ENCODE measurements around the gene APLF.
"Not testable (repeated sequence)": the region's sequence is repeated elsewhere in the genome, so short reads cannot be mapped to it uniquely, and the experiment has no call there.

APLF gene

GRCh38 chr2:68568116-68568515 lies 100.7 kb downstream of the APLF start:
- H3K4me1 ChIP-seq (ENCODE audit: control insufficient read depth, insufficient read depth, low read length), result peaks cover 3% of the 10 kb centered on the region
- no peak overlapping the region for H3K4me2 ChIP-seq (ENCODE audit: low read length)
- H3K9me3 ChIP-seq (replicated peaks; ENCODE audit: low read length), result no peaks in the 10 kb centered on the region
- H3K27me3 ChIP-seq (ENCODE audit: control insufficient read depth, insufficient read depth, low read length), result no peaks in the 10 kb centered on the region
- H3K4me3 ChIP-seq (ENCODE audit: low read length), result no peak overlapping the region
- H3K36me3 ChIP-seq (ENCODE audit: insufficient read depth, low read length), result no peaks in the 10 kb centered on the region
- no peak overlapping the region for H3K9ac ChIP-seq (ENCODE audit: low read depth, low read length)

GRCh38 chr2:68569604-68570003 lies 102.2 kb downstream of the APLF start:
- H3K9me3 ChIP-seq (replicated peaks; ENCODE audit: low read length), result no peaks in the 10 kb centered on the region
- H3K27me3 ChIP-seq (ENCODE audit: control insufficient read depth, insufficient read depth, low read length), result no peaks in the 10 kb centered on the region
- H3K36me3 ChIP-seq (ENCODE audit: insufficient read depth, low read length), result no peaks in the 10 kb centered on the region
- H3K9ac ChIP-seq (ENCODE audit: low read depth, low read length), result no peak overlapping the region
- H3K4me2 ChIP-seq (ENCODE audit: low read length), result no peak overlapping the region
- peaks cover 3% of the 10 kb centered on the region for H3K4me1 ChIP-seq (ENCODE audit: control insufficient read depth, insufficient read depth, low read length)
- no peak overlapping the region for H3K4me3 ChIP-seq (ENCODE audit: low read length)

GRCh38 chr2:68570434-68570833 lies 103.0 kb downstream of the APLF start:
- not testable (repeated sequence) for H3K36me3 ChIP-seq (ENCODE audit: insufficient read depth, low read length); H3K4me3 ChIP-seq (ENCODE audit: low read length); H3K4me1 ChIP-seq (ENCODE audit: control insufficient read depth, insufficient read depth, low read length); H3K27me3 ChIP-seq (ENCODE audit: control insufficient read depth, insufficient read depth, low read length); H3K9me3 ChIP-seq (replicated peaks; ENCODE audit: low read length); H3K4me2 ChIP-seq (ENCODE audit: low read length); H3K9ac ChIP-seq (ENCODE audit: low read depth, low read length)

GRCh38 chr2:68574202-68574791 lies 106.9 kb downstream of the APLF start:
- H3K4me1 ChIP-seq (ENCODE audit: control insufficient read depth, insufficient read depth, low read length), result no peaks in the 10 kb centered on the region
- no peaks in the 10 kb centered on the region for H3K9me3 ChIP-seq (replicated peaks; ENCODE audit: low read length)
- no peak overlapping the region for H3K9ac ChIP-seq (ENCODE audit: low read depth, low read length)
- H3K4me2 ChIP-seq (ENCODE audit: low read length), result no peak overlapping the region
- no peak overlapping the region for H3K4me3 ChIP-seq (ENCODE audit: low read length)
- H3K27me3 ChIP-seq (ENCODE audit: control insufficient read depth, insufficient read depth, low read length), result no peaks in the 10 kb centered on the region
- no peaks in the 10 kb centered on the region for H3K36me3 ChIP-seq (ENCODE audit: insufficient read depth, low read length)

GRCh38 chr2:68577183-68577582 lies 109.8 kb downstream of the APLF start:
- no peaks in the 10 kb centered on the region for H3K36me3 ChIP-seq (ENCODE audit: insufficient read depth, low read length)
- no peaks in the 10 kb centered on the region for H3K27me3 ChIP-seq (ENCODE audit: control insufficient read depth, insufficient read depth, low read length)
- no peak overlapping the region for H3K4me3 ChIP-seq (ENCODE audit: low read length)
- no peak overlapping the region for H3K9ac ChIP-seq (ENCODE audit: low read depth, low read length)
- no peak overlapping the region for H3K4me2 ChIP-seq (ENCODE audit: low read length)
- no peaks in the 10 kb centered on the region for H3K9me3 ChIP-seq (replicated peaks; ENCODE audit: low read length)
- H3K4me1 ChIP-seq (ENCODE audit: control insufficient read depth, insufficient read depth, low read length), result no peaks in the 10 kb centered on the region

- H3K9me3 ChIP-seq (replicated peaks; ENCODE audit: low read length), result no peaks in the 10 kb centered on the region
- no peak overlapping the region for H3K4me2 ChIP-seq (ENCODE audit: low read length)
- H3K27me3 ChIP-seq (ENCODE audit: control insufficient read depth, insufficient read depth, low read length), result no peaks in the 10 kb centered on the region
Observed at GRCh38 chr2:68579689-68580088, 112.3 kb downstream of the APLF start.

GRCh38 chr2:68588589-68588988 lies 121.2 kb downstream of the APLF start:
- Histone ChIP-seq H3K4me2 (ENCODE audit: low read length) (no peak overlapping the region), H3K4me1 (ENCODE audit: control insufficient read depth, insufficient read depth, low read length) (no peaks in the 10 kb centered on the region), H3K4me3 (ENCODE audit: low read length) (no peak overlapping the region), H3K27me3 (ENCODE audit: control insufficient read depth, insufficient read depth, low read length) (no peaks in the 10 kb centered on the region), H3K9ac (ENCODE audit: low read depth, low read length) (no peak overlapping the region), H3K36me3 (ENCODE audit: insufficient read depth, low read length) (no peaks in the 10 kb centered on the region), H3K9me3 (replicated peaks; ENCODE audit: low read length) (no peaks in the 10 kb centered on the region)

More at GRCh38 chr2:68579689-68580088, 112.3 kb downstream of the APLF start:
- Histone ChIP-seq H3K4me1 (ENCODE audit: control insufficient read depth, insufficient read depth, low read length) (no peaks in the 10 kb centered on the region), H3K4me3 (ENCODE audit: low read length) (no peak overlapping the region), H3K9ac (ENCODE audit: low read depth, low read length) (no peak overlapping the region), H3K36me3 (ENCODE audit: insufficient read depth, low read length) (no peaks in the 10 kb centered on the region)

GRCh38 chr2:68589963-68590362 lies 122.6 kb downstream of the APLF start:
- Histone ChIP-seq H3K27me3 (ENCODE audit: control insufficient read depth, insufficient read depth, low read length) (no peaks in the 10 kb centered on the region), H3K36me3 (ENCODE audit: insufficient read depth, low read length) (no peaks in the 10 kb centered on the region), H3K4me3 (ENCODE audit: low read length) (no peak overlapping the region), H3K9me3 (replicated peaks; ENCODE audit: low read length) (no peaks in the 10 kb centered on the region), H3K9ac (ENCODE audit: low read depth, low read length) (no peak overlapping the region), H3K4me1 (ENCODE audit: control insufficient read depth, insufficient read depth, low read length) (no peaks in the 10 kb centered on the region), H3K4me2 (ENCODE audit: low read length) (no peak overlapping the region)

GRCh38 chr2:68590702-68591101 lies 123.3 kb downstream of the APLF start:
- no peak overlapping the region for H3K9ac ChIP-seq (ENCODE audit: low read depth, low read length)
- H3K4me2 ChIP-seq (ENCODE audit: low read length), result no peak overlapping the region
- no peaks in the 10 kb centered on the region for H3K27me3 ChIP-seq (ENCODE audit: control insufficient read depth, insufficient read depth, low read length)
- no peaks in the 10 kb centered on the region for H3K9me3 ChIP-seq (replicated peaks; ENCODE audit: low read length)
- H3K4me3 ChIP-seq (ENCODE audit: low read length), result no peak overlapping the region
- H3K36me3 ChIP-seq (ENCODE audit: insufficient read depth, low read length), result no peaks in the 10 kb centered on the region
- no peaks in the 10 kb centered on the region for H3K4me1 ChIP-seq (ENCODE audit: control insufficient read depth, insufficient read depth, low read length)

- no peaks in the 10 kb centered on the region for H3K4me1 ChIP-seq (ENCODE audit: control insufficient read depth, insufficient read depth, low read length)
- H3K9ac ChIP-seq (ENCODE audit: low read depth, low read length), result no peak overlapping the region
- no peaks in the 10 kb centered on the region for H3K27me3 ChIP-seq (ENCODE audit: control insufficient read depth, insufficient read depth, low read length)
- H3K9me3 ChIP-seq (replicated peaks; ENCODE audit: low read length), result no peaks in the 10 kb centered on the region
- no peak overlapping the region for H3K4me2 ChIP-seq (ENCODE audit: low read length)
- H3K4me3 ChIP-seq (ENCODE audit: low read length), result no peak overlapping the region
- H3K36me3 ChIP-seq (ENCODE audit: insufficient read depth, low read length), result no peaks in the 10 kb centered on the region
Observed at GRCh38 chr2:68591225-68591624, 123.8 kb downstream of the APLF start.

GRCh38 chr2:68594041-68594440 lies 126.7 kb downstream of the APLF start:
- H3K9me3 ChIP-seq (replicated peaks; ENCODE audit: low read length), result no peaks in the 10 kb centered on the region
- H3K4me1 ChIP-seq (ENCODE audit: control insufficient read depth, insufficient read depth, low read length), result no peaks in the 10 kb centered on the region
- no peak overlapping the region for H3K4me2 ChIP-seq (ENCODE audit: low read length)
- no peaks in the 10 kb centered on the region for H3K36me3 ChIP-seq (ENCODE audit: insufficient read depth, low read length)
- no peaks in the 10 kb centered on the region for H3K27me3 ChIP-seq (ENCODE audit: control insufficient read depth, insufficient read depth, low read length)
- H3K9ac ChIP-seq (ENCODE audit: low read depth, low read length), result no peak overlapping the region
- no peak overlapping the region for H3K4me3 ChIP-seq (ENCODE audit: low read length)

GRCh38 chr2:68594674-68595492 lies 127.5 kb downstream of the APLF start:
- no peaks in the 10 kb centered on the region for H3K4me1 ChIP-seq (ENCODE audit: control insufficient read depth, insufficient read depth, low read length)
- H3K4me2 ChIP-seq (ENCODE audit: low read length), result peak overlapping the region; percentile 4
- no peaks in the 10 kb centered on the region for H3K9me3 ChIP-seq (replicated peaks; ENCODE audit: low read length)
- H3K9ac ChIP-seq (ENCODE audit: low read depth, low read length), result no peak overlapping the region
- no peaks in the 10 kb centered on the region for H3K36me3 ChIP-seq (ENCODE audit: insufficient read depth, low read length)
- no peaks in the 10 kb centered on the region for H3K27me3 ChIP-seq (ENCODE audit: control insufficient read depth, insufficient read depth, low read length)
- no peak overlapping the region for H3K4me3 ChIP-seq (ENCODE audit: low read length)

Measured in skeletal muscle satellite cell (primary cell).